Effector memory CD4-positive, alpha-beta T cell (primary cell): ENCODE measurements around the gene DNPEP.
"Not testable (repeated sequence)": the region's sequence is repeated elsewhere in the genome, so short reads cannot be mapped to it uniquely, and the experiment has no call there.

ENCODE experiments used
- DNase-seq, 3 donors: peaks; one replicate each; pipeline ENCODE4 v3.0.0-alpha.2; 2020
- H3K27ac ChIP-seq: 2 replicates; pipeline ENCODE4 v1.7.0; 2013; ENCODE audit warnings: mild to moderate bottlenecking, low read length, moderate library complexity; ENCODE audit not compliant: insufficient read depth, poor library complexity, severe bottlenecking
- H3K27me3 ChIP-seq: replicated peaks from 2 replicates; pipeline ENCODE4 v1.7.0; 2013; ENCODE audit warnings: mild to moderate bottlenecking, low read length; ENCODE audit not compliant: insufficient read depth, control insufficient read depth, poor library complexity, severe bottlenecking
- H3K36me3 ChIP-seq: 2 replicates; pipeline ENCODE4 v1.7.0; 2013; ENCODE audit warnings: mild to moderate bottlenecking, low read length, moderate library complexity; ENCODE audit not compliant: control insufficient read depth, insufficient read depth
- H3K4me1 ChIP-seq: 2 replicates; pipeline ENCODE4 v1.7.0; 2013; ENCODE audit warnings: low read length, mild to moderate bottlenecking; ENCODE audit not compliant: control insufficient read depth, insufficient read depth, poor library complexity, severe bottlenecking
- H3K4me3 ChIP-seq: 2 replicates; pipeline ENCODE4 v1.7.0; 2013; ENCODE audit warnings: low read length, low read depth, mild to moderate bottlenecking; ENCODE audit not compliant: insufficient read depth, poor library complexity, severe bottlenecking
- H3K9me3 ChIP-seq: 2 replicates; pipeline ENCODE4 v1.7.0; 2013; ENCODE audit warnings: mild to moderate bottlenecking, low read length, moderate library complexity; ENCODE audit not compliant: control insufficient read depth

Gene DNPEP

DNA sequence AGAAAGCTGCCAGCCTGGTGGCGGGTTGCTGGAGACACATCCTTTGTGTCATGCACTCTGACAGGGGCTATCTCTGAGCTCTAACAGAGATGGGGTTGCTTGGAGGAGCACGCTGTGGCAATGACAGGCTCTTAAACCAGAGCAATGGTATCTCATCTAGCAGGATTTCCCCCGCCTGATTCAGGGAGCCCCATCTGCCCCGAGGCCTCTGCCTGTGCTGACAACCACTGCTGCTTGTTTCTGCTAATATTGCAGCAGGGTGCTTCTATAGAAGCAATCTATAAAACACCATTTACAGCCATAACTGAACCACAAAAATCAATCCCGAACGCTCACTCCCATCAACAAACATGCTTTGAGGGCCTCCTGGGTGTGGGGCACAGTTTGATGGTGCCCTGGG, 12.8 kb upstream of the DNPEP start:
- no peaks in the 10 kb centered on the region for H3K9me3 ChIP-seq
- H3K4me3 ChIP-seq: no peak overlapping the region
- H3K4me1 ChIP-seq: peaks cover 12% of the 10 kb centered on the region
- H3K27ac ChIP-seq: no peak overlapping the region
- H3K36me3 ChIP-seq: no peaks in the 10 kb centered on the region
- no peaks in the 10 kb centered on the region for H3K27me3 ChIP-seq
- DNase-seq: no peak

DNA sequence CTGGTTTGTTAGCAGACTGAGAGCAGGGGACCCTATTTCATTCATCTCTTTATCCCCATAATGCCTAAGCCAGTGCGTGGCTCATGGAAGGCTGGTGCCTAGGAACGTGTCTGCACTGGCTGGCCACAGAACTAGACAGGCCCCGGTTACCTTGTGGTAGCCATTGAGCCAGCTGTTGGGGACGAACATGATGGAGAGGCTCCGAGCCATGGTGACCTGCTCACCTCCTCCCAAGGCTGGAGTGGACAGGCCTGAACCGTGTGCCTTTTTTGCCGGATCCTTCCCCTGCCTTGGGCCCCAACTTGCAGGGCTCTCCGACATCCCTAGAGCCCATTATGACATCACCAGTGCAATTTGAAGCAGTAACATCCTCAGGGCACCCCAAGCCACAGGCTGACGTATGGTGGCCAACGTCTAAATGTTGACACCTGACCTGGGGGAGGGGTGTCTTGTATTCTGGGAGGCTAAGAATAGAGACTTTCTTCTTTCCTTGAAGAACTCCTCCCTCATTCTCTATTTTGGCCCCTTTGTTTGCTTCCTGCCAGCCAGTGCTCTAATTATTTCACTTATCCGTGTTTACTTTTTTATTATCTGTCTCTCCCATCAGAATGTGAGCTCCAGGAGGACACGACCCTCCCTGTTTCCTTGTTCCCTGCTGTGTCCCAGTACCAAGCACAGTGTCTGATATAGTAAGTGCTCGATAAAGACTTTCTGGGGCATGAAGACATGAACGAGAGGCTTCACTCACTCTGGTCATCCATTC, 12.2 kb upstream of the DNPEP start:
- DNase-seq: no peak
- Histone ChIP-seq H3K27ac (no peak overlapping the region), H3K9me3 (no peaks in the 10 kb centered on the region), H3K4me1 (peaks cover 12% of the 10 kb centered on the region), H3K36me3 (no peaks in the 10 kb centered on the region), H3K27me3 (no peaks in the 10 kb centered on the region), H3K4me3 (no peak overlapping the region)

DNA sequence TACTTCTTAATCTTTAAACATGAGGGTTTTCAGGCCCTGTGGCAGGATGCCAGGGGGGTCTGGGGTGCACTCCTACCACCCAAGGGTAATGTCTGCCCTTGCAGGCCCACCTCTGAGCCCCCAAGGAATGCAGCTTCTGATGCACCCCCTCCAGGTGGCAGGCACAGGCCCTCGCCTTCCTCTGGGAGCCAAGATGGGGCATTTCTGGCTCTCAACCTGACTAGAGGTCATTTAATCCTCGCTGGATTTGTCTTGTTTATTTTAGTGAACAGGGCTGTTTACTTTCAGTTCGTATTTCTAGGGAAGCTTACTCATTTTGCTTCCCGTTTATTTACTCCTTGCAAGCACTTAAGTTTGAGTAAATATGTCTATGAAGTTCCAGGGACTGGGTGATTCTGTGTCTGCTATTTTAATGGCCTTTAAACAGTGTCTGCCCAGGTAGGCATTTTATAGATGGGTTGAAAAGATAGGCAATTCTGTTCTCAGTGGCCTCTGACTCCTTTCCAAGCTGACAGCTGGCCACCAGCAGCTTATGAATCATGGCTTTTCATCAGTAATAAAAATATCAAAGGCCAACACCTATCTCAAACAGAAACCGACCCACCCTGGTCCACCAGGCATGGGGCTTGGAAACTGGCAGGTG, 11.1 kb upstream of the DNPEP start:
- Histone ChIP-seq H3K27me3 (no peaks in the 10 kb centered on the region), H3K4me3 (no peak overlapping the region), H3K4me1 (peaks cover 12% of the 10 kb centered on the region), H3K36me3 (no peaks in the 10 kb centered on the region), H3K27ac (no peak overlapping the region), H3K9me3 (no peaks in the 10 kb centered on the region)
- no peak for DNase-seq

DNA sequence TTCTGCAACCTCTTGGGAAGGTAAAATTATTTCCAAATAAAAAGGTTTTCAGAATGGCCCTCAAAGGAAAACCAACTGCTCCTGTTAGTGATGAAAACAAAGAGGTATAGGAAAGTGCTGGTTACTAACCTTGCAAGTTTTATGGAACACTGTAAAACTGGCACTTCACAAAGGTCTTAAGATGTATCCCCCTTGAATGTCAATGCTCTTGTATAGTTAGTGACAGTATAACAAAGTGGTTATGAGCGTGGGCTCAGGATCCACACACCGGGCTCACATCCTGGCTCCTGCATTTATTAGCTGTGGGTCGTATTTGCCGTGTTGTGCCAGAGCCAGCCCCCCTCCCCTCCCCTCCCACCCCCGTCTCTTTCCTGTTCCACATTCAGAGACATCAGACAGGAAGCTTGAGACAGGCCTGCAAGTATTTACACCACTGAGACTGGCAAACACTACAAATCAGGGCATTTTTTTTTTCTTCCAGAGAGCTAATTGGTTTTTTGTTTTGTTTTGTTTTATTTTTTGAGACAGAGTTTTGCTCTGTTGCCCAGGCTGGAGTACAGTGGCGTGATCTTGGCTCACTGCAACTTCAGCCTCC, 9.2 kb upstream of the DNPEP start:
- DNase-seq: no peak
- Histone ChIP-seq H3K27me3 (no peaks in the 10 kb centered on the region), H3K9me3 (no peaks in the 10 kb centered on the region), H3K36me3 (no peaks in the 10 kb centered on the region), H3K4me3 (no peak overlapping the region), H3K27ac (no peak overlapping the region), H3K4me1 (peaks cover 7% of the 10 kb centered on the region)

DNA sequence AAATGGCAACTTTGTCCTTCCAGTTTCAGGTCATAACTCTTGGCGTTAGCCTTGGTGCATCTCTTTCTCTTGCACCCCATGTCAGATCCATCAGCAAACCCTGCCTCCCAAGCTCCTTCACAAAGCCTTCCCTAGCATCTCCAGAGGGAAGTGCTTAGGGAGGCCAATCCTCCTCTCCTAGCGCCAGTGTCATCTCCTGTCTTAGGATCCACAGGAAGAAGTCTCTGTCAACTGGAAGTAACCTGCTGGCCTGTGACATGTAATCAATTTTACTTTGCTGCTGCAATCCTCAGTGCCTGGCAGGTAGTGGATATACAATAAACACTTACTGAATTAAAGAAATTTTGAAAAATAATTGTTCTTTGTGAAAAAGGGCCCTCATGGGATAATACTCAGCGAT, 7.9 kb upstream of the DNPEP start:
- no peak overlapping the region for H3K4me3 ChIP-seq
- no peaks in the 10 kb centered on the region for H3K36me3 ChIP-seq
- no peak overlapping the region for H3K27ac ChIP-seq
- H3K9me3 ChIP-seq: no peaks in the 10 kb centered on the region
- H3K27me3 ChIP-seq: no peaks in the 10 kb centered on the region
- DNase-seq: no peak
- peaks cover 7% of the 10 kb centered on the region for H3K4me1 ChIP-seq

DNA sequence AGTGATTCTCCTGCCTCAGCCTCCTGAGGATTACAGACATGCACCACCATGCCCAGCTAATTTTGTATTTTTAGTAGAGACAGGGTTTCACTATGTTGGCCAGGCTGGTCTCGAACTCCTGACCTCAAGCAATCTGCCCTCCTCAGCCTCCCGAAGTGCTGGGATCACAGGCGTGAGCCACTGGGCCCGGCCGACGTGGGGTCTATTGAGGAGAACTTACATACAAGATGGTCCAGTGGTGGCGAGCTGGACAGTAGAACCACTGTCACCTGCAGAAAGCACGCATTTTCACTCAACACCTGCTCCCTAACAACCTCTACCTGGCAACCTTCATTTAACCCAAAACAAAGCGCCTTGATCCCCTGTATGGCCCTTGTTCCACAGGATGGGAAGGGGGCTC, 7.3 kb upstream of the DNPEP start:
- not testable (repeated sequence) for H3K4me1 ChIP-seq, H3K4me3 ChIP-seq, H3K27me3 ChIP-seq, H3K9me3 ChIP-seq, H3K27ac ChIP-seq, H3K36me3 ChIP-seq, DNase-seq

GRCh38 chr2:219392754-219393153, 5.0 kb upstream of the DNPEP start:
- Histone ChIP-seq H3K27ac (no peak overlapping the region), H3K4me3 (no peak overlapping the region), H3K4me1 (peaks cover 15% of the 10 kb centered on the region), H3K36me3 (no peaks in the 10 kb centered on the region), H3K27me3 (no peaks in the 10 kb centered on the region), H3K9me3 (no peaks in the 10 kb centered on the region)
- DNase-seq: no peak

- peak overlapping the region; percentile 27 for H3K4me3 ChIP-seq
- no peaks in the 10 kb centered on the region for H3K27me3 ChIP-seq
- no peak for DNase-seq
- H3K4me1 ChIP-seq: peaks cover 17% of the 10 kb centered on the region
- H3K36me3 ChIP-seq: peaks cover 24% of the 10 kb centered on the region
- H3K9me3 ChIP-seq: no peaks in the 10 kb centered on the region
- peak overlapping the region; percentile 54 for H3K27ac ChIP-seq
Observed at GRCh38 chr2:219388907-219389156, 1.1 kb upstream of the DNPEP start.

DNA sequence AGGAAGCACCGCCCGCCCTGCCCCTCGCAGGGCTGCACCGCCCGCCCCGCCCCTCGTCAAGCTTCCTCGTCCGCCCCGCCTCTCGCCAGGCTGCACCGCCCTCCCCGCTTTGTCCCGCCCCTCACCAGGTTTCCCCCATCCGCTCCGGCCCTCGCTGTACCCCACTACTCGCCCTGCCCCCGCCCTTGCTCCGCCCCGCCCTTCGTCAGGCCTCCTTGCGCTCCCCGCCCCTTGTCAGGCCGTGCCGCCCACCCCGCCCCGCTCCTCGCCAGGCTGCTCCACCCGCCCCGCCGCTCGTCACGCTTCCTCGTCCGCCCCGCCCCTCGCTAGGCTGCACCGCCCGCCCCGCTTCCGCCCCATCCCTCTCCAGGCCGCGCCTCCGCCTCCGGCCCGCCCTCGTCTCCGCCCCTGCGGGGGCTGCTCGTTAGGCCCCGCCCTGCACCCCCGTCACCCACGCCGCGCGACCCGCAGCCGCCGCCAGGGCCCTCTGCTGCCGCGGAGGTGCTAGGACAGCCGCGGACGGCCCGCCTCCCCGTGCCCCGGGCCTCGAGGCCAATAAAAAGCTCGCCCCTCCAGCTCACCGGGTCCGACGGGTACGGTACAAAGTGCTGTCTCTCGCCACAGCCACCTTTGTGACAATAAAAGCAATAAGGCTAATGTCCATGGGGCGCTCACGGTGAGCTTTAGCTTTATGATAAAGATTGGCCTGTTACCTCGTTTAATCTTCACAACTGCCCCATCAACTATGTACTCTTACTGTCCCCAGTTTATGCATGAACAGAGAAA, 602 bp upstream of the DNPEP start:
- H3K4me1 ChIP-seq: peaks cover 17% of the 10 kb centered on the region
- DNase-seq: peak; percentile 98 to 99 (median 98)
- peak overlapping the region; percentile 58 for H3K27ac ChIP-seq
- H3K9me3 ChIP-seq: no peaks in the 10 kb centered on the region
- no peaks in the 10 kb centered on the region for H3K27me3 ChIP-seq
- H3K36me3 ChIP-seq: peaks cover 29% of the 10 kb centered on the region
- H3K4me3 ChIP-seq: peak overlapping the region; percentile 27
